ENCODE data around the gene MLLT1. TPM values are rescaled to one million over a fixed set of nuclear protein-coding genes. Genes with fewer than 3 reads are reported as not detected.
A peak's percentile ranks its signal among the peaks of the same experiment; 100 is the strongest.

The MLLT1 gene
- total RNA-seq, 2 donors from 2014 or later, result 27.1 to 30.3 TPM

GRCh38 chr19:6204866-6205723 lies 74.7 kb downstream of the MLLT1 start:
- ATAC-seq, result no peak
- H3K9me3 ChIP-seq (ENCODE audit: control insufficient read depth, low read length, poor library complexity, severe bottlenecking), result no peaks in the 10 kb centered on the region
- H3K4me1 Mint-ChIP-seq, result no peaks in the 10 kb centered on the region
- H3K27ac Mint-ChIP-seq, result no peak overlapping the region
- no peaks in the 10 kb centered on the region for H3K27me3 Mint-ChIP-seq
- no peaks in the 10 kb centered on the region for H3K36me3 Mint-ChIP-seq (ENCODE audit: low read depth)
- no peak overlapping the region for H3K4me3 Mint-ChIP-seq
- DNase-seq, result no peak

DNA sequence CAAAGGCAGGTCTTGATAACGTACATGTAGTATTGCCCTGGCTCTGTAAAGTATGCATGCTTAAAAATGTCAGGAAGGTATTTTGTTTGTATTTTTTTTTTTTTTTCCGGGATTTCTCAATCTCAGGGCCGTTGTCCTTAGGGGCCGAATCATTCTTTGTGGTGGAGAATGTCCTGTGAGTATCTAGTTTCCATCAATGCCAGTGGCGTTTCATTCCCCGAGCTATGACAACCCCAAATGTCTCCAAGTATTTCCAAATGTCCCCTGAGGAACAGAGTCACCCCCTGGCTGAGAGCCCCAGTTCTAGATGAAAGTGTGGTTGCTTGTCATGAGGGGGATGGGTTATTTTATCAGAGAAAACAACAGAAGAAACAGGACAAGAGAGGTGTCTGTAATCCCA lies 75.6 kb downstream of the MLLT1 start:
- Mint-ChIP-seq H3K27ac (no peak overlapping the region), H3K27me3 (no peaks in the 10 kb centered on the region)
- no peak for ATAC-seq

GRCh38 chr19:6199240-6199994 lies 80.4 kb downstream of the MLLT1 start:
- Mint-ChIP-seq H3K27ac (peak overlapping the region; percentile 97), H3K27me3 (no peaks in the 10 kb centered on the region), H3K36me3 (ENCODE audit: low read depth) (peaks cover 3% of the 10 kb centered on the region), H3K4me3 (peak overlapping the region; percentile 99), H3K4me1 (peaks cover 12% of the 10 kb centered on the region)
- DNase-seq (peak; percentile 99 to 100 (median 100)), ATAC-seq (peak; percentile 91)
- H3K9me3 ChIP-seq (ENCODE audit: control insufficient read depth, low read length, poor library complexity, severe bottlenecking), result no peaks in the 10 kb centered on the region

More for the DNA sequence above, 75.6 kb downstream of the MLLT1 start:
- Mint-ChIP-seq H3K36me3 (ENCODE audit: low read depth) (no peaks in the 10 kb centered on the region), H3K4me3 (no peak overlapping the region), H3K4me1 (peaks cover 6% of the 10 kb centered on the region)
- DNase-seq, result no peak
- H3K9me3 ChIP-seq (ENCODE audit: control insufficient read depth, low read length, poor library complexity, severe bottlenecking), result no peaks in the 10 kb centered on the region

DNA sequence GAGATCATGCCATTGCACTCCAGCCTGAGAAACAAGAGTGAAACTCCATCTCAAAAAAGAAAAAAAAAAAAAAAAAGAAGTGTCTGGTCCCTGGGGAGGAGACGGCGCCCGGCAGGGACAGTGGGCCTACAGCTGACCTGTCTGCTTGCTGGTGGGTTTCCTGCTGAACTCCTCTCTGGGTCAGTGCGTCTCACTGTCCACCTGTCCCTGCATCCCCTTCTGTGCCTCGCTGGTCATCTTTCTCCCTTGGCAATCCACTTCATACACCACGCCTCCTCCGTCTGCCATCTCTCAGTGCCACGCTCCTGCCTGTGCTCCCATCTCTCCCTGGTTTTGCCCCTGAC lies 80.9 kb downstream of the MLLT1 start:
- no peak for ATAC-seq

DNA sequence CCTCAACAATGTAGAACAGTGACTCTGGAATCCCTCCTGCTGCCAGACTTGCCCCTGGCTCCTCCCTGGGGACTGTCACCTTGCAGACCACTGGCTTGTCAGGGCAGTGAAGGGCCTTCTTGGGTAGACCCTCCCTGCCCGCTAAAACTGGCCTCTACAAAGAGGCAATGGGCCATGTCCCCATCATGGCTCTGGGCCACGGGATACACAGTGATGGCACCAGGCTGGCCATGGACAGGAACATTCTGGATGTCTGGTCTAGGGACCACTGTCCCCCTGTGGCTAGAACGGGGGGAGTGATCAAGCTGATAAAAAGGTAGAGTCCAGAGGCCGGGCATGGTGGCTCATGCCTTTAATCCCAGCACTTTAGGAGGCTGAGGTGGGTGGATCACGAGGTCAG lies 83.4 kb downstream of the MLLT1 start:
- H3K27ac Mint-ChIP-seq, result no peak overlapping the region
- H3K4me1 Mint-ChIP-seq, result peaks cover 12% of the 10 kb centered on the region

More for the DNA sequence above, 80.9 kb downstream of the MLLT1 start:
- peaks cover 12% of the 10 kb centered on the region for H3K4me1 Mint-ChIP-seq
- peaks cover 3% of the 10 kb centered on the region for H3K36me3 Mint-ChIP-seq (ENCODE audit: low read depth)
- no peaks in the 10 kb centered on the region for H3K9me3 ChIP-seq (ENCODE audit: control insufficient read depth, low read length, poor library complexity, severe bottlenecking)
- H3K27me3 Mint-ChIP-seq, result no peaks in the 10 kb centered on the region
- H3K27ac Mint-ChIP-seq, result peak overlapping the region; percentile 97
- DNase-seq, result no peak
- H3K4me3 Mint-ChIP-seq, result peak overlapping the region; percentile 99

GRCh38 chr19:6188811-6189210 lies 91.0 kb downstream of the MLLT1 start:
- no peaks in the 10 kb centered on the region for H3K9me3 ChIP-seq (ENCODE audit: control insufficient read depth, low read length, poor library complexity, severe bottlenecking)
- no peak for ATAC-seq
- Mint-ChIP-seq H3K36me3 (ENCODE audit: low read depth) (peaks cover 2% of the 10 kb centered on the region), H3K27ac (no peak overlapping the region), H3K4me1 (no peaks in the 10 kb centered on the region), H3K4me3 (no peak overlapping the region), H3K27me3 (peaks cover 6% of the 10 kb centered on the region)
- no peak for DNase-seq

More for the DNA sequence above, 83.4 kb downstream of the MLLT1 start:
- no peak for DNase-seq
- no peaks in the 10 kb centered on the region for H3K9me3 ChIP-seq (ENCODE audit: control insufficient read depth, low read length, poor library complexity, severe bottlenecking)
- Mint-ChIP-seq H3K27me3 (no peaks in the 10 kb centered on the region), H3K4me3 (no peak overlapping the region), H3K36me3 (ENCODE audit: low read depth) (peaks cover 3% of the 10 kb centered on the region)
- ATAC-seq, result no peak

DNA sequence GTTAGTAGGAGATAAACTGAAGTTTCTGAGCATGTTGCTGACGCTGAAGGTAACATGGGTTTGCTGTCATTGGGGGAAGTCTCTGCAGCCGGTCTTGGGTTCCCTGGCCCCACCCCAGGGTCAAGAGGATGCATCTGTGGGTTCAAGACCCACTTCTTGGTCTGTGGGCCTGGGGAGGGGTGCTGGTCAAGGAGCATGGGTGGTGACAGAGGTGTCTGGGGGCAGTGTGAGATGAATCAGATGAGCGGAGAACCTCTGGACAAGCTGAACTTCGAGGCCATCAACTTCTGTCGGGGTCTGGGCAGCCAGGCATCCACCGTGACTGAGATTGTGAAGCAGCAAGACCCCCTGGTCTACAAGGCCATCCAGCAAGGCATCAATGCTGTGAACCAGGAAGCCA lies 92.4 kb downstream of the MLLT1 start:
- Mint-ChIP-seq H3K36me3 (ENCODE audit: low read depth) (peaks cover 2% of the 10 kb centered on the region), H3K27ac (no peak overlapping the region), H3K27me3 (peaks cover 17% of the 10 kb centered on the region), H3K4me3 (no peak overlapping the region), H3K4me1 (no peaks in the 10 kb centered on the region)
- DNase-seq, result no peak
- no peaks in the 10 kb centered on the region for H3K9me3 ChIP-seq (ENCODE audit: control insufficient read depth, low read length, poor library complexity, severe bottlenecking)
- ATAC-seq, result no peak

GRCh38 chr19:6185835-6186834 lies 93.6 kb downstream of the MLLT1 start:
- H3K36me3 Mint-ChIP-seq (ENCODE audit: low read depth), result peaks cover 2% of the 10 kb centered on the region
- no peak overlapping the region for H3K4me3 Mint-ChIP-seq
- DNase-seq, result no peak
- no peaks in the 10 kb centered on the region for H3K9me3 ChIP-seq (ENCODE audit: control insufficient read depth, low read length, poor library complexity, severe bottlenecking)
- H3K4me1 Mint-ChIP-seq, result peaks cover 3% of the 10 kb centered on the region
- no peak overlapping the region for H3K27ac Mint-ChIP-seq
- no peak for ATAC-seq
- peaks cover 25% of the 10 kb centered on the region for H3K27me3 Mint-ChIP-seq

GRCh38 chr19:6185093-6185834 lies 94.5 kb downstream of the MLLT1 start:
- H3K4me1 Mint-ChIP-seq, result peaks cover 3% of the 10 kb centered on the region
- H3K27ac Mint-ChIP-seq, result no peak overlapping the region
- DNase-seq (no peak), ATAC-seq (no peak)
- no peaks in the 10 kb centered on the region for H3K9me3 ChIP-seq (ENCODE audit: control insufficient read depth, low read length, poor library complexity, severe bottlenecking)
- peaks cover 30% of the 10 kb centered on the region for H3K27me3 Mint-ChIP-seq
- H3K4me3 Mint-ChIP-seq, result no peak overlapping the region
- H3K36me3 Mint-ChIP-seq (ENCODE audit: low read depth), result no peaks in the 10 kb centered on the region

- Mint-ChIP-seq H3K4me3 (no peak overlapping the region), H3K36me3 (ENCODE audit: low read depth) (no peaks in the 10 kb centered on the region), H3K27me3 (peaks cover 54% of the 10 kb centered on the region), H3K4me1 (peaks cover 6% of the 10 kb centered on the region), H3K27ac (no peak overlapping the region)
- no peak for DNase-seq
- ATAC-seq, result no peak
- no peaks in the 10 kb centered on the region for H3K9me3 ChIP-seq (ENCODE audit: control insufficient read depth, low read length, poor library complexity, severe bottlenecking)
These were observed 98.7 kb downstream of the MLLT1 start for GRCh38 chr19:6181119-6181518.

GRCh38 chr19:6173190-6173589 lies 106.6 kb downstream of the MLLT1 start:
- no peaks in the 10 kb centered on the region for H3K9me3 ChIP-seq (ENCODE audit: control insufficient read depth, low read length, poor library complexity, severe bottlenecking)
- no peak overlapping the region for H3K4me3 Mint-ChIP-seq
- ATAC-seq (no peak), DNase-seq (no peak)
- H3K4me1 Mint-ChIP-seq, result no peaks in the 10 kb centered on the region
- H3K36me3 Mint-ChIP-seq (ENCODE audit: low read depth), result no peaks in the 10 kb centered on the region
- H3K27ac Mint-ChIP-seq, result no peak overlapping the region
- peaks cover 21% of the 10 kb centered on the region for H3K27me3 Mint-ChIP-seq

GRCh38 chr19:6172074-6172863 lies 107.5 kb downstream of the MLLT1 start:
- Mint-ChIP-seq H3K36me3 (ENCODE audit: low read depth) (no peaks in the 10 kb centered on the region), H3K27me3 (peaks cover 17% of the 10 kb centered on the region), H3K4me3 (no peak overlapping the region), H3K4me1 (no peaks in the 10 kb centered on the region), H3K27ac (no peak overlapping the region)
- H3K9me3 ChIP-seq (ENCODE audit: control insufficient read depth, low read length, poor library complexity, severe bottlenecking), result no peaks in the 10 kb centered on the region
- no peak for ATAC-seq
- DNase-seq, result no peak
